Tibial artery (tissue), 4 donors: ENCODE data around the gene MBOAT2.

Experiments used
- DNase-seq, 2 donors: peaks; one replicate each; pipeline ENCODE4 v3.0.0-alpha.2; 2019
- H3K27ac ChIP-seq, 2 donors: fragments of 200-600 bp; sonication (generic) in 1 of 2; 1 replicate in 1 of 2; 2 replicates in 1 of 2; pipeline ENCODE4 v1.5.1; 2018 to 2019; ENCODE audit warnings: mild to moderate bottlenecking in 1 of 2
- H3K27me3 ChIP-seq, 2 donors: fragments of 200-600 bp; sonication (generic) in 1 of 2; one replicate each; pipeline versions ENCODE4 v1.5.1 to v1.6.0; 2016 to 2019
- H3K36me3 ChIP-seq, 3 donors: fragments of 200-600 bp; sonication (generic) in 2 of 3; one replicate each; pipeline ENCODE4 v1.5.1; 2016 to 2019; ENCODE audit warnings: mild to moderate bottlenecking in 2 of 3
- H3K4me1 ChIP-seq, 4 donors: fragments of 200-600 bp; sonication (generic) in 2 of 4; 1 replicate in 3 of 4; 2 replicates in 1 of 4; pipeline ENCODE4 v1.5.1; 2016 to 2019
- H3K4me3 ChIP-seq, 2 donors: fragments of 200-600 bp; sonication (generic) in 1 of 2; 1 replicate in 1 of 2; 2 replicates in 1 of 2; pipeline ENCODE4 v1.5.1; 2018 to 2019; ENCODE audit warnings: mild to moderate bottlenecking in 2 of 2
- H3K9me3 ChIP-seq, 3 donors: fragments of 200-600 bp; sonication (generic) in 1 of 3; one replicate each; pipeline ENCODE4 v1.5.1; 2016 to 2019
- intact Hi-C: fragments of 100-400 bp; cut with DNase I; formaldehyde crosslinking; loops from one replicate; pipeline ENCODE4 v1.15.0; 2023; ENCODE audit warnings: low total_unique reads
- TF ChIP-seq, protein P1 (sequence below), 2 experiments: fragments of 200-600 bp in 1 of 2; fragments of 450-650 bp in 1 of 2; IDR thresholded peaks; one replicate each; pipeline ENCODE4 v1.5.1; 2017 to 2019; ENCODE audit warnings: antibody characterized with exemption in 2 of 2, mild to moderate bottlenecking in 1 of 2, moderate library complexity in 1 of 2

MBOAT2 gene

DNA sequence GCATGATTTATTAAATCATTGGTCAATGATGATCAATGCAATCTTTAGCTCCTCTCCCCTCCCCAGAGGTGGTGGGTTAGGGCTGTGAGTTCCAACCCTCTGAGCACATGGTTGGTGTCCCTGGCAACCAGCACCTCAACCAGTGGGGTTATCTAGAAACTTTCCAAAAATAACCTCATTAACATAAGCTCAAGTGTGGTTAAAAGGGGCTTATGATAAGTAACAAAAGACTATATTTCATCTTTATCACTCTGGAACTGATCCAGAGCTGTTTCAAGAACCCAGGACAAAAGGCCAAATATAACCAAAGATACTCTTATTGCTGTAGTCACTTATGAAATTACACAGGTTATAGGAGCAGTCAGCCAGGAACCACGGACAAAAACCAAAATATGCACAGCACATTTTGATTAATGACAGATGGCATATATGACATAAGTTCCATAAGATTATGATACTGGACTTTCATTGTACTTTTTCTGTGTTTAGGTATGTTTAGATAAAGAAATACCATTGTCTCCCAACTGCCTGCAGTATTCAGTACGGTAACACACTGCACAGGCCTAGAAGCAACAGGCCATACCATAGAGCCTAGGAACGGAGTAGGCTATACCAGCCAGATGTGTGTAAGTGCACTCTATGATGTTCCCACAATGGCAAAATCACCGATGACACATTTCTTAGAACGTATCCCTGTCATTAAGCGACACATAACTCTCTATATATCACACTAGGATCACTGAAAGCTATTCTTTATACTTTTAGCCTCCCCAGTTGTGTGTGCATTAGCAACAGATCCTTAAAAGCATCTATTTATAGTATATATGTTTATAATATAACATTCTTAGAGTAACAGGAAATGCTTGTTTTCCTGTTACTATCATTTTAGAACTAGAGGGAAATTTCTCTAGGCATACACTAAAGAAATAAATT lies 197.9 kb downstream of the MBOAT2 start:
- intact Hi-C loops: no loop called here
- DNase-seq: no peak
- no peaks in the 10 kb centered on the region for H3K27me3 ChIP-seq
- peaks cover 59 to 78% (median 74%) of the 10 kb centered on the region in 3 donors for H3K36me3 ChIP-seq
- no peaks in the 10 kb centered on the region for H3K9me3 ChIP-seq
- H3K4me3 ChIP-seq: no peak overlapping the region
- H3K27ac ChIP-seq: no peak overlapping the region
- TF ChIP-seq, protein P1, sequence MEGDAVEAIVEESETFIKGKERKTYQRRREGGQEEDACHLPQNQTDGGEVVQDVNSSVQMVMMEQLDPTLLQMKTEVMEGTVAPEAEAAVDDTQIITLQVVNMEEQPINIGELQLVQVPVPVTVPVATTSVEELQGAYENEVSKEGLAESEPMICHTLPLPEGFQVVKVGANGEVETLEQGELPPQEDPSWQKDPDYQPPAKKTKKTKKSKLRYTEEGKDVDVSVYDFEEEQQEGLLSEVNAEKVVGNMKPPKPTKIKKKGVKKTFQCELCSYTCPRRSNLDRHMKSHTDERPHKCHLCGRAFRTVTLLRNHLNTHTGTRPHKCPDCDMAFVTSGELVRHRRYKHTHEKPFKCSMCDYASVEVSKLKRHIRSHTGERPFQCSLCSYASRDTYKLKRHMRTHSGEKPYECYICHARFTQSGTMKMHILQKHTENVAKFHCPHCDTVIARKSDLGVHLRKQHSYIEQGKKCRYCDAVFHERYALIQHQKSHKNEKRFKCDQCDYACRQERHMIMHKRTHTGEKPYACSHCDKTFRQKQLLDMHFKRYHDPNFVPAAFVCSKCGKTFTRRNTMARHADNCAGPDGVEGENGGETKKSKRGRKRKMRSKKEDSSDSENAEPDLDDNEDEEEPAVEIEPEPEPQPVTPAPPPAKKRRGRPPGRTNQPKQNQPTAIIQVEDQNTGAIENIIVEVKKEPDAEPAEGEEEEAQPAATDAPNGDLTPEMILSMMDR (IDR thresholded peaks at IDR 0.05): no peak
- H3K4me1 ChIP-seq: peaks cover 0 to 15% (median 6%) of the 10 kb centered on the region in 4 donors

- H3K36me3 ChIP-seq: peaks cover 42 to 78% (median 68%) of the 10 kb centered on the region in 3 donors
- DNase-seq: no peak
- intact Hi-C loops: no loop called here
- no peak overlapping the region for H3K27ac ChIP-seq
- TF ChIP-seq, protein P1 (IDR thresholded peaks at IDR 0.05): no peak
- H3K4me1 ChIP-seq: peaks cover 0 to 15% (median 6%) of the 10 kb centered on the region in 4 donors
- H3K4me3 ChIP-seq: no peak overlapping the region
- no peaks in the 10 kb centered on the region for H3K9me3 ChIP-seq
- H3K27me3 ChIP-seq: no peaks in the 10 kb centered on the region
Observed at GRCh38 chr2:8803658-8804379, 199.7 kb downstream of the MBOAT2 start.

DNA sequence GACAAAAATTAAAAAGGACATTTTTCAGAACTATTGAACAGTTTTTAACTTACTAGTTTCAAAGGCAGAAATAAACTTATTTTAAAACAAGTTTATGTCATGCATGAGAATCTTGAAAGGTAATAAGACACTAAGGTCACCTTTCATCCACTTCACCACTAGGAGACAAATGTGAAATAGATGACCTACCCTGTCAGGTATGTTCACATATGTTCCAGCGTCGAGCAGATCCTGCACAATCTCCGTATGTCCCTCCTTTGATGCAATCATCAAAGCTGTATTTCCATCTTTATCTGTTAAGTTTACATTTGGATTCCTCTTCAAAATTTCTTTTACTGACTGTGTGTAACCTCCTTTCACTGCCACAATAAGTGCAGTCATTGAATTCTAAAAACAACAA lies 200.7 kb downstream of the MBOAT2 start:
- no peaks in the 10 kb centered on the region for H3K9me3 ChIP-seq
- H3K4me1 ChIP-seq: peaks cover 0 to 15% (median 6%) of the 10 kb centered on the region in 4 donors
- TF ChIP-seq, protein P1 (IDR thresholded peaks at IDR 0.05): no peak
- intact Hi-C loops: no loop called here
- no peak for DNase-seq
- H3K27ac ChIP-seq: no peak overlapping the region
- H3K36me3 ChIP-seq: peaks cover 48 to 80% (median 70%) of the 10 kb centered on the region in 3 donors
- H3K4me3 ChIP-seq: no peak overlapping the region
- H3K27me3 ChIP-seq: no peaks in the 10 kb centered on the region
